HepG2 (cell line): ENCODE data around the gene GSK3A.

Experiments
- CBX2 ChIP-seq, 2 experiments: fragments of 200-600 bp in 1 of 2; sonication (generic); formaldehyde crosslinking in 1 of 2; IDR thresholded peaks; 2 replicates each; pipeline versions ENCODE4 v1.7.0 to v1.8.1; 2018 to 2022; ENCODE audit warnings: low read depth in 2 of 2, low read length in 1 of 2, mild to moderate bottlenecking in 1 of 2, missing genetic modification reagents in 1 of 2
- GABPB1 ChIP-seq: IDR thresholded peaks from 2 replicates; pipeline ENCODE4 v1.6.1; 2016; ENCODE audit warnings: mild to moderate bottlenecking, missing genetic modification reagents, moderate library complexity, missing compliant biosample characterization
- HMGA1 ChIP-seq: sonication (generic); formaldehyde crosslinking; conservative IDR thresholded peaks from 2 replicates; pipeline ENCODE4 v1.4.0; 2020; ENCODE audit warnings: missing genetic modification reagents
- NPAS2 ChIP-seq: sonication (generic); formaldehyde crosslinking; IDR thresholded peaks from 2 replicates; pipeline ENCODE4 v1.8.0; 2022; ENCODE audit warnings: mild to moderate bottlenecking, missing genetic modification reagents, borderline replicate concordance
- REPIN1 ChIP-seq: sonication (generic); formaldehyde crosslinking; IDR thresholded peaks from 2 replicates; pipeline ENCODE4 v1.8.0; 2022; ENCODE audit warnings: missing genetic modification reagents, low read depth, mild to moderate bottlenecking, borderline replicate concordance
- ZBTB1 ChIP-seq: sonication (generic); formaldehyde crosslinking; IDR thresholded peaks from 2 replicates; pipeline ENCODE4 v1.4.0; 2020; ENCODE audit warnings: missing genetic modification reagents, borderline replicate concordance
- ZNF274 ChIP-seq: sonication (generic); formaldehyde crosslinking; IDR thresholded peaks from 2 replicates; pipeline ENCODE4 v1.5.1; 2020; ENCODE audit warnings: mild to moderate bottlenecking, missing genetic modification reagents
- ZNF792 ChIP-seq: IDR thresholded peaks from 2 replicates; pipeline ENCODE4 v1.6.1; 2016
- TF ChIP-seq, protein P1 (sequence below): sonication (generic); formaldehyde crosslinking; IDR thresholded peaks from 2 replicates; pipeline ENCODE4 v1.4.0; 2020; ENCODE audit warnings: low read depth, missing genetic modification reagents
- TF ChIP-seq, protein P2 (sequence below): sonication (generic); formaldehyde crosslinking; IDR thresholded peaks from 2 replicates; pipeline ENCODE4 v1.8.1; 2022; ENCODE audit warnings: low read depth, mild to moderate bottlenecking, missing genetic modification reagents
- TF ChIP-seq, protein P3 (sequence below): sonication (generic); formaldehyde crosslinking; IDR thresholded peaks from 2 replicates; pipeline ENCODE4 v1.5.0; 2020; ENCODE audit warnings: mild to moderate bottlenecking, missing genetic modification reagents, moderate library complexity

DNA sequence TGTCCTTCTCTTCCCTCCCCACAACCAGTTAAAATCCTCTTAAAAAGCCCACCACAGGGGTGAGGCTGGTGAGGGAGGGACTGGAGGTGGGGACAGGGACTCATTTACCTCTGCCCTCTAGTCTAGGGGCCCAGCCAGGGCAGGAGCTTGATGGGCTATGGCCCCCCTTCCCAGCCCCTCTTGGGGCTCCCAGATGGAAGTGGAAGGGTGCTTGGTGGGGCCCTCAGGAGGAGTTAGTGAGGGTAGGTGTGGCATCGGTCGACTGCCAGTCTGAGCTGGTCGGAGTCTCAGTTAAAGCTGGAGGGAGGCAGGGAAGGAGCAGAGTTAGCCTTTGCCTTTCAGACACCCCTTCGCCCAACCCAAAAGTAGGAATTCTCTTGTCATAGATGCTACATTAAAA lies 11.8 kb downstream of the GSK3A start:
- TF ChIP-seq REPIN1 (CRISPR knock-in tag): no peak
- no peak for TF ChIP-seq ZNF274 (CRISPR knock-in tag)
- TF ChIP-seq, protein P1, sequence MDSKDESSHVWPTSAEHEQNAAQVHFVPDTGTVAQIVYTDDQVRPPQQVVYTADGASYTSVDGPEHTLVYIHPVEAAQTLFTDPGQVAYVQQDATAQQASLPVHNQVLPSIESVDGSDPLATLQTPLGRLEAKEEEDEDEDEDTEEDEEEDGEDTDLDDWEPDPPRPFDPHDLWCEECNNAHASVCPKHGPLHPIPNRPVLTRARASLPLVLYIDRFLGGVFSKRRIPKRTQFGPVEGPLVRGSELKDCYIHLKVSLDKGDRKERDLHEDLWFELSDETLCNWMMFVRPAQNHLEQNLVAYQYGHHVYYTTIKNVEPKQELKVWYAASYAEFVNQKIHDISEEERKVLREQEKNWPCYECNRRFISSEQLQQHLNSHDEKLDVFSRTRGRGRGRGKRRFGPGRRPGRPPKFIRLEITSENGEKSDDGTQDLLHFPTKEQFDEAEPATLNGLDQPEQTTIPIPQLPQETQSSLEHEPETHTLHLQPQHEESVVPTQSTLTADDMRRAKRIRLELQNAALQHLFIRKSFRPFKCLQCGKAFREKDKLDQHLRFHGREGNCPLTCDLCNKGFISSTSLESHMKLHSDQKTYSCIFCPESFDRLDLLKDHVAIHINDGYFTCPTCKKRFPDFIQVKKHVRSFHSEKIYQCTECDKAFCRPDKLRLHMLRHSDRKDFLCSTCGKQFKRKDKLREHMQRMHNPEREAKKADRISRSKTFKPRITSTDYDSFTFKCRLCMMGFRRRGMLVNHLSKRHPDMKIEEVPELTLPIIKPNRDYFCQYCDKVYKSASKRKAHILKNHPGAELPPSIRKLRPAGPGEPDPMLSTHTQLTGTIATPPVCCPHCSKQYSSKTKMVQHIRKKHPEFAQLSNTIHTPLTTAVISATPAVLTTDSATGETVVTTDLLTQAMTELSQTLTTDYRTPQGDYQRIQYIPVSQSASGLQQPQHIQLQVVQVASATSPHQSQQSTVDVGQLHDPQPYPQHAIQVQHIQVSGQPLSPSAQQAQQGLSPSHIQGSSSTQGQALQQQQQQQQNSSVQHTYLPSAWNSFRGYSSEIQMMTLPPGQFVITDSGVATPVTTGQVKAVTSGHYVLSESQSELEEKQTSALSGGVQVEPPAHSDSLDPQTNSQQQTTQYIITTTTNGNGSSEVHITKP (CRISPR knock-in tag): no peak
- TF ChIP-seq CBX2 (IDR thresholded peaks at IDR 0.05; ENCODE audit: low read depth, low read length): no peak
- TF ChIP-seq CBX2 (CRISPR knock-in tag; IDR thresholded peaks at IDR 0.05; ENCODE audit: low read depth): no peak
- TF ChIP-seq HMGA1 (CRISPR knock-in tag): no peak
- TF ChIP-seq, protein P2, sequence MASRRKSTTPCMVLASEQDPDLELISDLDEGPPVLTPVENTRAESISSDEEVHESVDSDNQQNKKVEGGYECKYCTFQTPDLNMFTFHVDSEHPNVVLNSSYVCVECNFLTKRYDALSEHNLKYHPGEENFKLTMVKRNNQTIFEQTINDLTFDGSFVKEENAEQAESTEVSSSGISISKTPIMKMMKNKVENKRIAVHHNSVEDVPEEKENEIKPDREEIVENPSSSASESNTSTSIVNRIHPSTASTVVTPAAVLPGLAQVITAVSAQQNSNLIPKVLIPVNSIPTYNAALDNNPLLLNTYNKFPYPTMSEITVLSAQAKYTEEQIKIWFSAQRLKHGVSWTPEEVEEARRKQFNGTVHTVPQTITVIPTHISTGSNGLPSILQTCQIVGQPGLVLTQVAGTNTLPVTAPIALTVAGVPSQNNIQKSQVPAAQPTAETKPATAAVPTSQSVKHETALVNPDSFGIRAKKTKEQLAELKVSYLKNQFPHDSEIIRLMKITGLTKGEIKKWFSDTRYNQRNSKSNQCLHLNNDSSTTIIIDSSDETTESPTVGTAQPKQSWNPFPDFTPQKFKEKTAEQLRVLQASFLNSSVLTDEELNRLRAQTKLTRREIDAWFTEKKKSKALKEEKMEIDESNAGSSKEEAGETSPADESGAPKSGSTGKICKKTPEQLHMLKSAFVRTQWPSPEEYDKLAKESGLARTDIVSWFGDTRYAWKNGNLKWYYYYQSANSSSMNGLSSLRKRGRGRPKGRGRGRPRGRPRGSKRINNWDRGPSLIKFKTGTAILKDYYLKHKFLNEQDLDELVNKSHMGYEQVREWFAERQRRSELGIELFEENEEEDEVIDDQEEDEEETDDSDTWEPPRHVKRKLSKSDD (CRISPR knock-in tag): no peak
- no peak for TF ChIP-seq ZNF792 (CRISPR knock-in tag)
- no peak for TF ChIP-seq ZBTB1 (CRISPR knock-in tag)
- TF ChIP-seq, protein P3, sequence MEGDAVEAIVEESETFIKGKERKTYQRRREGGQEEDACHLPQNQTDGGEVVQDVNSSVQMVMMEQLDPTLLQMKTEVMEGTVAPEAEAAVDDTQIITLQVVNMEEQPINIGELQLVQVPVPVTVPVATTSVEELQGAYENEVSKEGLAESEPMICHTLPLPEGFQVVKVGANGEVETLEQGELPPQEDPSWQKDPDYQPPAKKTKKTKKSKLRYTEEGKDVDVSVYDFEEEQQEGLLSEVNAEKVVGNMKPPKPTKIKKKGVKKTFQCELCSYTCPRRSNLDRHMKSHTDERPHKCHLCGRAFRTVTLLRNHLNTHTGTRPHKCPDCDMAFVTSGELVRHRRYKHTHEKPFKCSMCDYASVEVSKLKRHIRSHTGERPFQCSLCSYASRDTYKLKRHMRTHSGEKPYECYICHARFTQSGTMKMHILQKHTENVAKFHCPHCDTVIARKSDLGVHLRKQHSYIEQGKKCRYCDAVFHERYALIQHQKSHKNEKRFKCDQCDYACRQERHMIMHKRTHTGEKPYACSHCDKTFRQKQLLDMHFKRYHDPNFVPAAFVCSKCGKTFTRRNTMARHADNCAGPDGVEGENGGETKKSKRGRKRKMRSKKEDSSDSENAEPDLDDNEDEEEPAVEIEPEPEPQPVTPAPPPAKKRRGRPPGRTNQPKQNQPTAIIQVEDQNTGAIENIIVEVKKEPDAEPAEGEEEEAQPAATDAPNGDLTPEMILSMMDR (CRISPR knock-in tag): no peak
- no peak for TF ChIP-seq NPAS2 (CRISPR knock-in tag)
- no peak for TF ChIP-seq GABPB1
